ENCODE results near the gene FREY1.

Gene FREY1

DNA sequence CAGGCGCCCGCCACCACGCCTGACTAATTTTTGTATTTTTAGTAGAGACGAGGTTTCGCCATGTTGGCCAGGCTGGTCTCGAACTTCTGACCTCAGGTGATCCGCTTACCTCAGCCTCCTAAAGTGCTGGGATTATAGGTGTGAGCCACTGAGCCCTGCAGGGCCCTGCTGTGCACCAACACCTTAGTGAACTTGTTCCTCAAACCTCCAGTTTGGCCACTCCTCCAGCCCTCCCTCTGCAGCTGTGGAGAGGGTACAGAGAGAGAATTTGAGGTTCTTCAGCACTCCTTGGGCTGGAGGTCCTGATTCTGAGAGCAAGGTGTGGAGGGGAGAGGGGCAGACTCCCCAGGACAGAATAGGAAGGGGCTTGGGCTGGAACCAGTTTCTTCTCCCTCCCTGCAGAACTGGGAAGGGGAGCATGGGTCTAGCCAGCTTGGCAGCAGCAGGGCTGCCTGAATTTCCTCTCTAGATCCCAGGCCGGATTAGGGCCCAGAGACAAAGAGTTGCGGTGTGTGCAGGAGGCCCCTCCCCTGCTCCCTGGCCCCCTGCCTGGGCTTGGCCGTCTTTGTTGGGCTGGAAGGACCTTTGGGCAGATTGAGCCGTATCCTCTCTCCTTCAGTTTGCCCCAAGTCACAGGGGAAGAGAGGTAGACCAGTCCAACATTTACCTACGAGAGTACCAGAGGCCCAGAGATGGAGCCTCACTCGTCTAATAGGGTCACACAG lies 12.9 kb upstream of the FREY1 start:
- Histone ChIP-seq H2AFZ (no peak overlapping the region), H3K27ac (no peak overlapping the region), H3K4me1 (peaks cover 5% of the 10 kb centered on the region), H3K4me2 (ENCODE audit: low read length) (no peak overlapping the region), H3K9me3 (ENCODE audit: control insufficient read depth, low read length) (no peaks in the 10 kb centered on the region), H3K36me3 (ENCODE audit: control insufficient read depth, insufficient read depth, low read length) (no peaks in the 10 kb centered on the region), H3K4me3 (ENCODE audit: low read depth, low read length) (no peak overlapping the region), H3K9ac (no peak overlapping the region), H3K27me3 (ENCODE audit: control insufficient read depth, insufficient read depth, low read length) (no peaks in the 10 kb centered on the region), H3K79me2 (no peaks in the 10 kb centered on the region)
- TF ChIP-seq, protein P1, sequence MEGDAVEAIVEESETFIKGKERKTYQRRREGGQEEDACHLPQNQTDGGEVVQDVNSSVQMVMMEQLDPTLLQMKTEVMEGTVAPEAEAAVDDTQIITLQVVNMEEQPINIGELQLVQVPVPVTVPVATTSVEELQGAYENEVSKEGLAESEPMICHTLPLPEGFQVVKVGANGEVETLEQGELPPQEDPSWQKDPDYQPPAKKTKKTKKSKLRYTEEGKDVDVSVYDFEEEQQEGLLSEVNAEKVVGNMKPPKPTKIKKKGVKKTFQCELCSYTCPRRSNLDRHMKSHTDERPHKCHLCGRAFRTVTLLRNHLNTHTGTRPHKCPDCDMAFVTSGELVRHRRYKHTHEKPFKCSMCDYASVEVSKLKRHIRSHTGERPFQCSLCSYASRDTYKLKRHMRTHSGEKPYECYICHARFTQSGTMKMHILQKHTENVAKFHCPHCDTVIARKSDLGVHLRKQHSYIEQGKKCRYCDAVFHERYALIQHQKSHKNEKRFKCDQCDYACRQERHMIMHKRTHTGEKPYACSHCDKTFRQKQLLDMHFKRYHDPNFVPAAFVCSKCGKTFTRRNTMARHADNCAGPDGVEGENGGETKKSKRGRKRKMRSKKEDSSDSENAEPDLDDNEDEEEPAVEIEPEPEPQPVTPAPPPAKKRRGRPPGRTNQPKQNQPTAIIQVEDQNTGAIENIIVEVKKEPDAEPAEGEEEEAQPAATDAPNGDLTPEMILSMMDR (IDR thresholded peaks at IDR 0.05): no peak

DNA sequence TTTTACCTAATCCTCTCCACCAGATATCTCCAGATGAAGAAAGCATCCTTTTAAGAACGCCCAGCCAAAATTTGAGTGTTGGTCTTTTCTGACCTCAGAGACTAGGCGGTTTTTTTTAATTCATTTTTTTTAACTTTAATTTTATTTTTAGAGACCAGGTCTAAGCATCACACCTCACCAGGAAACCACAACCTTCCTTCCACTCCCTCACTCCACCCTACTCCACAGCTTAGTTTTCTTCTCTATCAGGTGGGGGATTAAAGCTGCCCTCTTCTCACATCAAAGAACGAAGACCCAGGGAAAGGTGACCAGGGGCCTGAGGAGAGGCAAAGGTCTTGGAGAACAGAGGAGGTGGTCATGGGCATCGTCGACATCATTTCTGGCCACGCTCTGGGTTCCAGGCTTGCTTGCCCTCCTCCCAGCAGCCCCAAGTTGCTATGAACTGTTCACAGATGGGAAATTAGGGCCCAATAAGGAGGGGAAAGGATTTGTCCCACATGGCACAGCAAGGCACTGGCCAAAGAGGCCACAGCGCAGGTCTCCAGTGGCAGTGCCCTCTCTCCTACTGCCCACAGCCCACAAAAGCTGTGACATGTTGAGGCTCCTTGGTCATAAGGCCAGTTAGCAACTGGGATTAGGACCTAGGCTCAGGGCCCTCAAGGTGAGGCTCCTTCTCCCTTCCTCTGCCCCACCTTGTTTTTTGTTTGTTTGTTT lies 12.0 kb upstream of the FREY1 start:
- H3K4me1 ChIP-seq: peaks cover 5% of the 10 kb centered on the region
- no peaks in the 10 kb centered on the region for H3K79me2 ChIP-seq
- H3K27ac ChIP-seq: no peak overlapping the region
- H2AFZ ChIP-seq: no peak overlapping the region
- H3K4me2 ChIP-seq (ENCODE audit: low read length): peak overlapping the region; percentile 93
- H3K9me3 ChIP-seq (ENCODE audit: control insufficient read depth, low read length): no peaks in the 10 kb centered on the region
- H3K27me3 ChIP-seq (ENCODE audit: control insufficient read depth, insufficient read depth, low read length): no peaks in the 10 kb centered on the region
- no peak overlapping the region for H3K9ac ChIP-seq
- TF ChIP-seq, protein P1 (IDR thresholded peaks at IDR 0.05): no peak
- H3K36me3 ChIP-seq (ENCODE audit: control insufficient read depth, insufficient read depth, low read length): no peaks in the 10 kb centered on the region
- H3K4me3 ChIP-seq (ENCODE audit: low read depth, low read length): peak overlapping the region; percentile 94

DNA sequence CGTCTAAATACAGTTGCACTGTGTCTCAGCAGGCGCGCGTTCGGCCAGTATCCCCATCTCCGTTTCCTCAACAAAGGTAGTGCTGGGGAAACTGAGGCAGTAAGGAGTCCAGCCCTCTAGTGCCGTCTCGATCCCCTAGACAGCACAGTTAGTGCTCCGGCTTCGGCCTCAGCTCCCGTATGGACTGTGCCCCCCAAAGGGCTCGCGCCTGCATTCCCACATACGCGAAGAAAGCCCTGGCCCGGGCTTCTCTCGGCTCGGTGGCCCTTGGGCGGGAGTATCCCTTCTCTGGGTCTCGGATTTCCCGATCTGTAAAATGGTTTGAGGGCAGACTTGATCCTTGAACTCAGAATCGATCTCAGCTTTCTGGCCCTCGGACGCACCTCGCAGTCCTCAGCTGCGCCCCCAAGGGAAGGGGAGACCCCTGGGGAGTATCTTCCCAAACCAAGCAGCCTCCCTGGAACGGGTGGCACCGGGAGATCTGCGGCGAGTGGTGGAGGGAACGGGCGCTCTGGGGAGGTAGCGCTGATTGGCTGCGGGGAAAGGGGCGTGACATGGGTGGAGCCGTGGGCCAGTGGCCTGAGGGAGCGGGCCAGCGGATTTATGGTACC lies 11.4 kb upstream of the FREY1 start:
- no peak overlapping the region for H3K9ac ChIP-seq
- no peaks in the 10 kb centered on the region for H3K79me2 ChIP-seq
- peak overlapping the region; percentile 93 for H3K4me2 ChIP-seq (ENCODE audit: low read length)
- H3K27me3 ChIP-seq (ENCODE audit: control insufficient read depth, insufficient read depth, low read length): no peaks in the 10 kb centered on the region
- H3K27ac ChIP-seq: peak overlapping the region; percentile 88
- peak overlapping the region; percentile 94 for H3K4me3 ChIP-seq (ENCODE audit: low read depth, low read length)
- H2AFZ ChIP-seq: peak overlapping the region; percentile 86
- H3K4me1 ChIP-seq: peaks cover 5% of the 10 kb centered on the region
- no peaks in the 10 kb centered on the region for H3K9me3 ChIP-seq (ENCODE audit: control insufficient read depth, low read length)
- no peaks in the 10 kb centered on the region for H3K36me3 ChIP-seq (ENCODE audit: control insufficient read depth, insufficient read depth, low read length)
- TF ChIP-seq, protein P1 (IDR thresholded peaks at IDR 0.05): no peak

DNA sequence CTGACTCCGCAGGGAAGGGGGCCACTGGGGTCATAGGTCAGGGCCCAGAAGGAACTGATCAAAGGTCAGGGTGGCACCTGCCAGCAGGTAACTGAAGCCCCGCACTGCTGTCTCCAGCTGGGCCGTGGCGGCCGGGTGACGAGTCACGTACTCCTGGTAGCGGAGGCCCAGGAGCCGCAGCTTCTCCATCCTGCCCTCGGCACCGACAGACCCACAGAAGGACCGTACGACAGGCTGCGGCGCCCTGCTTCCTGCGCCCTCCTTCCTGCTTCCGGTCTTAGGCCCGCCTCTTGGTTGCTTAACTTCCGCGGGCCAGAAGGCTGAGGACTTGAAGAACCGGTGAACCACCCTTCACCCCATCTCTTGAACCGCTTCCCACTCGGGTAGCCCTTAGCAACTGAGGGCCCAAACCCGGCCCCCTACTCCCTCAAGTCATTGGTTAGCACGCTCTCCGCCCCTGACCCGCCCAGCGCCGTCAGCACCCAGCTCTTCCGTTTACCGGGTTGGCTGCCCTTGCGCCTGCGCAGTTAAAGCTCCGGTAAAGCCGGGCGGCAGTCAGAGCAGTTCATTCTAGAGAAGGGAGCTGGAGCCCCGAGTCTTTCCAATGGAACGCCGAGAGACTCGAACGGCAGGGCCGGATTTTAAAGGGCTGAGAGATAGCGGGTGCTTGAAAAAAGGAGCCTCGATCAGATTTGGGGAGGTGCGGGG lies 10.7 kb upstream of the FREY1 start, which contains the start of gene PEX16:
TSS of gene PEX16 (minus strand) at position 255 of the 708 bp plus-strand sequence. CDS start at position 189, 66 bp downstream.
- H3K4me2 ChIP-seq (ENCODE audit: low read length): peak within 1 kb of the TSS; percentile 93
- no peaks in the 10 kb centered on the region for H3K9me3 ChIP-seq (ENCODE audit: control insufficient read depth, low read length)
- TF ChIP-seq, protein P1 (IDR thresholded peaks at IDR 0.05): no peak
- H3K9ac ChIP-seq: no peak within 1 kb of the TSS
- H3K4me3 ChIP-seq (ENCODE audit: low read depth, low read length): peak within 1 kb of the TSS; percentile 94
- peak within 1 kb of the TSS; percentile 86 for H2AFZ ChIP-seq
- peak within 1 kb of the TSS; percentile 88 for H3K27ac ChIP-seq
- no peaks in the 10 kb centered on the region for H3K36me3 ChIP-seq (ENCODE audit: control insufficient read depth, insufficient read depth, low read length)
- H3K4me1 ChIP-seq: peaks cover 5% of the 10 kb centered on the region
- no peaks in the 10 kb centered on the region for H3K27me3 ChIP-seq (ENCODE audit: control insufficient read depth, insufficient read depth, low read length)
- no peaks in the 10 kb centered on the region for H3K79me2 ChIP-seq

Data from parathyroid adenoma (tissue), 2 donors.